ENCODE measurements around the gene ARHGEF2. TPM values are rescaled to one million over a fixed set of nuclear protein-coding genes. Genes with fewer than 3 reads are reported as not detected.

Gene ARHGEF2
- total and polyA plus RNA-seq, 2 donors (not counting 1 experiment from before 2014, with no cell fraction given) = 241 to 245 TPM

- Mint-ChIP-seq H3K9me3 (ENCODE audit: insufficient read depth) (no peaks in the 10 kb centered on the region), H3K4me3 (no peak overlapping the region), H3K27ac (peak overlapping the region; percentile 56), H3K27me3 (no peaks in the 10 kb centered on the region), H3K4me1 (peaks cover 7% of the 10 kb centered on the region)
- DNase-seq (no peak), ATAC-seq (ENCODE audit: low read depth) (no peak)
- peak overlapping the region; percentile 11 to 50 for H3K27ac ChIP-seq (ENCODE audit: low read length in 2 of 2)
- WGBS (ENCODE audit: insufficient coverage) = 100% methylated on average over 2 of the region's 6 CpGs
- peaks cover 39% of the 10 kb centered on the region for H3K79me2 ChIP-seq (ENCODE audit: control insufficient read depth, insufficient read depth, low read length)
- H3K27me3 ChIP-seq (replicated peaks in 1 of 4; ENCODE audit: control extremely low read depth in 1 of 4, control insufficient read depth in 3 of 4, insufficient read depth in 4 of 4, low read length in 3 of 4) = no peaks in the 10 kb centered on the region
- no peak overlapping the region for H2AFZ ChIP-seq (ENCODE audit: insufficient read depth, low read depth, low read length, poor library complexity, severe bottlenecking)
- H3K9ac ChIP-seq (ENCODE audit: low read length) = no peak overlapping the region
- H3K9me3 ChIP-seq (ENCODE audit: control extremely low read depth in 1 of 3, control insufficient read depth in 2 of 3, insufficient read depth in 1 of 3, low read length in 2 of 3) = no peaks in the 10 kb centered on the region
- TF ChIP-seq CTCF (IDR thresholded peaks at IDR 0.05) (no peak), EZH2 (IDR thresholded peaks at IDR 0.05; ENCODE audit: borderline replicate concordance, insufficient read depth, low read depth, low read length, poor library complexity, severe bottlenecking) (no peak)
- CTCF ChIA-PET = interaction anchor here (1.0 to 2.1 kb wide), 3 partner anchors 14 to 37 kb away, joined by 3 to 7 read pairs (median 6); no protein-coding TSS in a partner anchor
- H4K20me1 ChIP-seq (ENCODE audit: control insufficient read depth, insufficient read depth, low read length, poor library complexity, severe bottlenecking) = peaks cover 35% of the 10 kb centered on the region
- peaks cover 5 to 8% of the 10 kb centered on the region in 2 donors for H3K4me1 ChIP-seq (ENCODE audit: control insufficient read depth in 2 of 2, insufficient read depth in 2 of 2, low read length in 2 of 2)
- POLR2A ChIA-PET = no interaction called here
- H3K4me2 ChIP-seq (replicated peaks; ENCODE audit: low read depth, low read length, poor library complexity, severe bottlenecking) = no peak overlapping the region
- H3K36me3 ChIP-seq (replicated peaks in 1 of 2; ENCODE audit: control extremely low read depth in 1 of 2, control insufficient read depth in 1 of 2, extremely low read depth in 1 of 2, insufficient read depth in 2 of 2, low read length in 1 of 2) = peaks cover 0 to 92% of the 10 kb centered on the region in 2 experiments
- no peak overlapping the region for H3K4me3 ChIP-seq (ENCODE audit: control extremely low read depth in 1 of 5, extremely low read depth in 1 of 5, insufficient read depth in 1 of 5, low read depth in 2 of 5, low read length in 4 of 5)
- intact Hi-C loops (cut with micrococcal nuclease) = no loop called here
Measured at GRCh38 chr1:155951753-155952504, 26.4 kb downstream of the ARHGEF2 start.

GRCh38 chr1:155950829-155951228, 27.5 kb downstream of the ARHGEF2 start:
- 98% methylated on average over 26 of the region's 27 CpGs for WGBS (ENCODE audit: insufficient coverage)
- Histone ChIP-seq H2AFZ (ENCODE audit: insufficient read depth, low read depth, low read length, poor library complexity, severe bottlenecking) (no peak overlapping the region), H3K36me3 (replicated peaks in 1 of 2; ENCODE audit: control extremely low read depth in 1 of 2, control insufficient read depth in 1 of 2, extremely low read depth in 1 of 2, insufficient read depth in 2 of 2, low read length in 1 of 2) (peaks cover 0 to 87% of the 10 kb centered on the region in 2 experiments), H3K27me3 (replicated peaks in 1 of 4; ENCODE audit: control extremely low read depth in 1 of 4, control insufficient read depth in 3 of 4, insufficient read depth in 4 of 4, low read length in 3 of 4) (no peaks in the 10 kb centered on the region), H3K4me3 (ENCODE audit: control extremely low read depth in 1 of 5, extremely low read depth in 1 of 5, insufficient read depth in 1 of 5, low read depth in 2 of 5, low read length in 4 of 5) (no peak overlapping the region), H3K4me1 (ENCODE audit: control insufficient read depth in 2 of 2, insufficient read depth in 2 of 2, low read length in 2 of 2) (peaks cover 16 to 19% of the 10 kb centered on the region in 2 donors), H3K9ac (ENCODE audit: low read length) (no peak overlapping the region), H3K79me2 (ENCODE audit: control insufficient read depth, insufficient read depth, low read length) (peaks cover 39% of the 10 kb centered on the region), H3K9me3 (ENCODE audit: control extremely low read depth in 1 of 3, control insufficient read depth in 2 of 3, insufficient read depth in 1 of 3, low read length in 2 of 3) (no peaks in the 10 kb centered on the region), H4K20me1 (ENCODE audit: control insufficient read depth, insufficient read depth, low read length, poor library complexity, severe bottlenecking) (peaks cover 35% of the 10 kb centered on the region), H3K4me2 (replicated peaks; ENCODE audit: low read depth, low read length, poor library complexity, severe bottlenecking) (no peak overlapping the region), H3K27ac (ENCODE audit: low read length in 2 of 2) (peak overlapping the region in 1 of 2 donors; percentile 55)
- DNase-seq (no peak), ATAC-seq (ENCODE audit: low read depth) (no peak)
- Mint-ChIP-seq H3K27ac (no peak overlapping the region), H3K27me3 (no peaks in the 10 kb centered on the region), H3K9me3 (ENCODE audit: insufficient read depth) (no peaks in the 10 kb centered on the region), H3K4me1 (peaks cover 18% of the 10 kb centered on the region), H3K4me3 (no peak overlapping the region)
- POLR2A ChIA-PET = interaction anchor here (0.7 kb wide), 1 partner anchor 16 kb away, joined by 3 read pairs; no protein-coding TSS in a partner anchor
- intact Hi-C loops (cut with micrococcal nuclease) = no loop called here
- no peak for TF ChIP-seq EZH2 (IDR thresholded peaks at IDR 0.05; ENCODE audit: borderline replicate concordance, insufficient read depth, low read depth, low read length, poor library complexity, severe bottlenecking)
- TF ChIP-seq CTCF (IDR thresholded peaks at IDR 0.05) = no peak
- CTCF ChIA-PET = interaction anchor here (0.8 to 1.6 kb wide), 4 partner anchors 9 to 952 kb away, joined by 3 to 6 read pairs (median 4); no protein-coding TSS in a partner anchor
